OCI-M2 (cell line): ENCODE data around the gene HS3ST6.
A peak's percentile ranks its signal among the peaks of the same experiment; 100 is the strongest.
"Not testable (repeated sequence)": the region's sequence is repeated elsewhere in the genome, so short reads cannot be mapped to it uniquely, and the experiment has no call there.

Experiments used
- DNase-seq: peaks from one replicate; lab custom pipeline; 2025; ENCODE audit not compliant: unreplicated experiment; lab: John Stamatoyannopoulos, UW

Gene HS3ST6

DNA sequence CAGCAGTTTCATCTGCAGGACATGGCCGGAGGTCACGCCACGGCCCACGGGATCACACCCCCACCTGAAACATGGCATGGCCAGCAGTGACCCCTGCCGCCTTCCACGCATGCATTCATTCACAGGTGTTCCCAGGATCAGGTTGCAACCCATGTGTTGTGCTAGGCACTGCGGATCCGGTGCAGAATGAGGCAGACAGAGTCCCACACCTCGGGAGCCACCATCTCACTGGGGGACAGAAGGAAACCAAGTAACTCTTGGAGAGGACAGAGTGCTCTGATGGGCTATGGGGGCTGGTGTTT is 29.1 kb upstream of the HS3ST6 start:
- DNase-seq = no peak

DNA sequence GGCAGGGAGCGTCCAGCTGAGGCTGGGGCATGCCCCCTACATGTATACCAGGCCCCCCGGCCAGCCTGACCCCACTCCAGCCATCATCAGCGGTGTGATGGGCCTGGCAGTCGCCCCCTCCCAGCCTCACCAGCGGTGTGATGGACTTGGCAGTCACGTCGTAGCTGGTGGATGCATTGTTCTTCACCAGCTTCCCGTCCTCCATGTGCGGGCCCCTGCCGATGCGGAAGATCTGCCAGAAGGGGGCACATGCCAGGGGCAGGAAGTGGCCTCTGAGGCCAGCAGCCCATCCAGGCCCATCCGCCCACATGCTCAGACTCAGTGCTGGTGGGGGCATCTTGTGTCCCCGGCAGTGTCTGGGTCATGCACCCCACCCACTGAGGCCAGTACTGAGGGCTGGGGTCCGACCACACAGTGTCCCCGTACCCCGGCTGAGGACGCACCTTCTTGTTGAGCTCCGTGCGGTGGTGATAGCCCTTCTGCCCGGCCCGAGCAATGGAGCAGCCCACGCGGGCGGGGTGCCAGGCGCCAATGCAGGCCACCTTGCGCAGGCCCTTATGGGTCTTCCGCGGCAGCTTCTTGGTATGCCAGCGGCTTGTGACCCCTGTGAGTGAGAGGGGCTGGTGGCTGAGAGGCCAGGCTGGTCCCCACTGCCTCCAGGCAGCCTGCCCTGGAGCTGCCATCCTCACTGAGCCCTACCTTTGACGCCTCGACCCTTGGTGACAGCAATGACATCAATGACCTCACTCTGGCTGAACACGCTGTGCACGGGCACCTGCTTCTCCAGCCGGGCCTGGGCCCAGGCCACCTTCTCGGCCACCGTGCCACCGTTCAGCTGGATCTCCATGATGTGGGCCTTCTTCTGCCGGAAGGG is 28.5 kb upstream of the HS3ST6 start:
- DNase-seq = no peak

- DNase-seq = no peak
These were observed 27.6 kb upstream of the HS3ST6 start for GRCh38 chr16:1945559-1946391.

- no peak for DNase-seq
These were observed 26.5 kb upstream of the HS3ST6 start for GRCh38 chr16:1944612-1945199.

DNA sequence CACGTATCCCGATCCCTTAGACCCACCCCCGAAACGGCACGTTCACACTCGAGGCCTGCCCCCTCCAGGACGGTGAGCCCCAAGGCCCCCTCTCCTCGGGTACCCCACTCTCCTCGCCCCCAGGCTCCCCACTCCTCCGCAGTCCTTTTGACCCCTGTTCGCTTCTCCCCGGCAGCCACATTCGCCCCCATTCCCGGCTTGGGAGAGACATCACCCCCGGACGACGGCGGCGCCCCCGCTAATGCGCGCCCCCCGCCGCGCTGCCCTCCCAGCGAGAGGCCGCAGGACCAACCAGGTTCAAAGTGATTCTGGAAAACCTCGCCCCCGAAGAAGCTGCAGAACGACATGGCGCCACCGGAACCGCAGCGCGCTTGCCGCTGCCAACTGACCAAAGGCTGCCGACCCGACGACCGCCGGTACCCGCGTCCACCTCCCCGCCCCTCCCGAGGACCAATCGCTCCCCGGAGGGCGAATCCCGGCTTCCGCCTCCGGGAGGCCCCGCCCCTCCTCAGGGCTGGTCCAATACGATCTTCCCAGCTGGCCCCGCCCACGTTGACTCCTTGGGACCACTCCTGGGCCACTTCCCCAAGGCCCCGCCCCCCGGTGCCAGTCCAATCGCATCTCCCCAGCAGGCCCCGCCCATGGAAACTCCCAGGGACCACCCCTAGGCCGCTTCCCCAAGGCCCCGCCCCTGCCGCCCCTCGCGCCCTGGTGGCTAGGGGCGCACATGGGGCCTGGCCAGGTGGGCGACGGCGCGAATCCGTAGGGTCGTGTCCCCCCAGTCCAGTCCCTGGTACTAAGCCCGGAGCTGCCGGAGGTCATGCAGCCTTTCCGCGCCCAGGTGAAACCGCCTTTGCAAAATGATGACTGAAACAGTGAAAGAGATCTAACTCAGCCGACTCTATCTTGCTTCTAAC is 24.9 kb upstream of the HS3ST6 start, which contains the start of gene MSRB1:
Gene MSRB1 (minus strand): TSS at position 390 of the 917 bp plus-strand sequence. CDS start 43 bp downstream, at position 347.
- peak; percentile 84 for DNase-seq

DNA sequence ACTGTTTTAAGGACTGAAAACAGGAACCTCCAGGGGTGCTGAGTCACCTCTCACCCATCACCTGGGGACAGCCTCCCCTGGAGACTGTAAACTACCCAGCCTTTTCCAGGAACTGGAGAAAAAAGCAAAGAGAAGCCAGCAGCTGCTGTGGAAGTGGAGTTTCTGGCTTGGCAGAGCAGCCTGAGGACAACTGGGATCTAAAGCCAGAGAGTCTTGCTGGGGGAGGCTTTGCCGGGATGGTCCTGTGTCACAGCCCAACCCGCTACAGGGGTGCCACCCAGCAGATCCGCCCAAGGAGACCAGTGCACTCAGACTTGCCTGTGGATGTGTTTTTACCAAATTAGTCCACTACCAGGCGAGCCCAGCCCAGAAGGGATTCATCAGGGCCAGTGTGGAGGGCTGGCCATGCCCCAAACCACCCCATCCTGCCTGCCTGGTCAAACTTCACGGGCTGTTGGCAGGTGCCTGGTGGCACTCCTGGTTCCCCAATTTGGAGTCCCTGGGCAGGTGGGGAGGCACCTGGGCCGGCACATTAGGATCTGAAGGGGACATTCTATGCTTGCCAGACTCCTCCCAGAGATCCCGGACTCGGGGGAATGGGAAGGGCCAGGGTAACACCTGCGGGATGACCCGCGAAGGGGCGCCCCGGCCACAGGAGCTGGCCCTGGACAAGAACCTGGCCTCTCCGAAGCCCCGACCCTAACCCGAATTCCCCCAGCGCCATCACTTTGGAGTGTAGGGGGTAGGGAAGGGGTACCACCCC is 24.0 kb upstream of the HS3ST6 start:
- DNase-seq = no peak

- DNase-seq = no peak
These were observed 23.2 kb upstream of the HS3ST6 start for GRCh38 chr16:1941162-1942046.

GRCh38 chr16:1940273-1941161 is 22.3 kb upstream of the HS3ST6 start:
- DNase-seq = no peak

- not testable (repeated sequence) for DNase-seq
These were observed 21.6 kb upstream of the HS3ST6 start for GRCh38 chr16:1939833-1940232.

DNA sequence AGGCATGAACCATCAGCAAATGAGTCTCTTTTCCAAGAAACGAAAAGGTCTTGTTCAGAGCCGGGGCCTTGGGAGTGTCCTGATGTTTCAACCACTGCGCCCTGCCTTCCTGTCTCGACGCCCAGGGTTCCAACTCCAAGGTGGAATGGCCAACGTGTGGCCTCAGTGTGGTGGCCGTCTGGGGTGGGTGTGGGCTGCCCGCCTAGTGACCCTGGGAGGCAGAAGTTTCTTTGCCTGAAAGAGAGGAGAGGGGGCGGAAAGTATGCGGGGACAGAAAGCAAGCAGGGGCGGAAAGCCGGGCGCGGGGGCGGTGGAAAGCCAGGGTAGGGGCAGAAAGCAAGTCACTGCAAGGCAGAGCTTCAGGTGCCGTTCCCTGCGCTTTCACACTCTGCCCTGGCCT is 20.7 kb upstream of the HS3ST6 start:
- no peak for DNase-seq

- DNase-seq = no peak
These were observed 20.1 kb upstream of the HS3ST6 start for GRCh38 chr16:1938316-1938715.

DNA sequence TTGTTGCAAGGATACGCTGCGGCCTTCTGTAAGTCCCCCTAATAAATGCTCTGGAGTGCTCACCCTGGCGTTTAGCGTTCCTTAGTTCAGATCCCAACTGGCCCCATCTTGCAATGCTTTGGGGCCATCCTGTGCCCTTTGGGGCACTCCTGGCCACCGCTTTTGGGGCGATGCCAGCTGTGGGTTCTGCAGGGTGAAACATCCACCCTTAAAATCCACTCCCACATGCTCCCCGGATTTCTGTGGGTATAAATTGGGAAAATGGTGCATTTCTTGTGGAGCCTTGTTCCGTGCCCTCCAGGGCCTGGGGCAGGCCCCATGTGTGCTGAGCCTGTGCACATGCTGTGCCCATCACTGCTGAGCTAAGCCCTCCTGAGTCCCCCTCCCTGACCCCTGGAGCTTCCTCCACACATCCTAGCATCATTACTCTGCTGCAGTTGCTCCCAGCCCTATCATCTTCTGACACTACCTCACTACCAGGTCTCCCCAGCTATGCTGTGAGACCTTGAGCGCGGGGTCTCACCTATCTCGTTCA is 18.8 kb upstream of the HS3ST6 start:
- no peak for DNase-seq

- DNase-seq = no peak
These were observed 15.0 kb upstream of the HS3ST6 start for GRCh38 chr16:1933097-1933661.

GRCh38 chr16:1932050-1933028 is 14.1 kb upstream of the HS3ST6 start:
- DNase-seq = no peak

DNA sequence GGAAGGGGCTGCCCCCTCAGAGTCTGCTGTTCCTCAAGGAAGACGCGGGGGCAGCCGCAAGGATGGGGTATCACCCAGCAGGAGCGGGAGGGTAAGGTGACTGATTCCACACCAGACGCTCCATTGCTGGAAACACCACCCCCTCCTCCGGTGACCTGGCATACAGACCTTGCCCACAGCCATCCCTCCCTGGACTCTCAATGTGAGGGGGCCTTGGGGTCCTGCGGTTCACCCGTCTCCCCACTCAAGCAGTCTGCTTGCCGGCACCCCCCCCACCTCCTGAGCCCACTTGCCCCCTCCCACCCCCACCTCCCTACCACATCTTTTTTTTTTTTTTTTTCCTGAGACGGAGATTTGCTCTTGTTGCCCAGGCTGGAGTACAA is 12.1 kb upstream of the HS3ST6 start:
- no peak for DNase-seq
